ENCODE results near the gene KANSL3. TPM values are rescaled to one million over a fixed set of nuclear protein-coding genes. Genes with fewer than 3 reads are reported as not detected.
A peak's percentile ranks its signal among the peaks of the same experiment; 100 is the strongest.

The KANSL3 gene
- total and polyA plus RNA-seq, 2 experiments from 2014 or later = 8.9 to 31.4 TPM

DNA sequence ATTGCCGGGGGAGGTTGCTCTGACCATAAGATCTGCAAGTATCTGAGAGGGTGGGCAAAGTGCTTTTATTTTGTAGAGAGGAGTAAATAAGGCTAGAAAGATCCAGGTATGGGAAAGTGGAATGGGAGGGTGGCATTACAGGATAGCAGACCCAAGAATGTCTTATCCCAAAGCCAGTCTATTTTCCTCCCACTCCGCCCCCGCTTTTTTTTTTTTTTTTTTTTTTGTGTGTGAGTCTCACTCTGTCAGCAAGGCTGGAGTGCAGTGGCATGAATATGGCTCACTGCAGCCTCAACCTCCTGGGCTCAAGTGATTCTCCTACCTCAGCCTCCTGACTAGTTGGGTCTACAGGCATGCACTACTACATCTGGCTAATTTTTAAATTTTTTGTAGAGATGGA lies 70.0 kb downstream of the KANSL3 start (continued):
- TF ChIP-seq, protein P1, sequence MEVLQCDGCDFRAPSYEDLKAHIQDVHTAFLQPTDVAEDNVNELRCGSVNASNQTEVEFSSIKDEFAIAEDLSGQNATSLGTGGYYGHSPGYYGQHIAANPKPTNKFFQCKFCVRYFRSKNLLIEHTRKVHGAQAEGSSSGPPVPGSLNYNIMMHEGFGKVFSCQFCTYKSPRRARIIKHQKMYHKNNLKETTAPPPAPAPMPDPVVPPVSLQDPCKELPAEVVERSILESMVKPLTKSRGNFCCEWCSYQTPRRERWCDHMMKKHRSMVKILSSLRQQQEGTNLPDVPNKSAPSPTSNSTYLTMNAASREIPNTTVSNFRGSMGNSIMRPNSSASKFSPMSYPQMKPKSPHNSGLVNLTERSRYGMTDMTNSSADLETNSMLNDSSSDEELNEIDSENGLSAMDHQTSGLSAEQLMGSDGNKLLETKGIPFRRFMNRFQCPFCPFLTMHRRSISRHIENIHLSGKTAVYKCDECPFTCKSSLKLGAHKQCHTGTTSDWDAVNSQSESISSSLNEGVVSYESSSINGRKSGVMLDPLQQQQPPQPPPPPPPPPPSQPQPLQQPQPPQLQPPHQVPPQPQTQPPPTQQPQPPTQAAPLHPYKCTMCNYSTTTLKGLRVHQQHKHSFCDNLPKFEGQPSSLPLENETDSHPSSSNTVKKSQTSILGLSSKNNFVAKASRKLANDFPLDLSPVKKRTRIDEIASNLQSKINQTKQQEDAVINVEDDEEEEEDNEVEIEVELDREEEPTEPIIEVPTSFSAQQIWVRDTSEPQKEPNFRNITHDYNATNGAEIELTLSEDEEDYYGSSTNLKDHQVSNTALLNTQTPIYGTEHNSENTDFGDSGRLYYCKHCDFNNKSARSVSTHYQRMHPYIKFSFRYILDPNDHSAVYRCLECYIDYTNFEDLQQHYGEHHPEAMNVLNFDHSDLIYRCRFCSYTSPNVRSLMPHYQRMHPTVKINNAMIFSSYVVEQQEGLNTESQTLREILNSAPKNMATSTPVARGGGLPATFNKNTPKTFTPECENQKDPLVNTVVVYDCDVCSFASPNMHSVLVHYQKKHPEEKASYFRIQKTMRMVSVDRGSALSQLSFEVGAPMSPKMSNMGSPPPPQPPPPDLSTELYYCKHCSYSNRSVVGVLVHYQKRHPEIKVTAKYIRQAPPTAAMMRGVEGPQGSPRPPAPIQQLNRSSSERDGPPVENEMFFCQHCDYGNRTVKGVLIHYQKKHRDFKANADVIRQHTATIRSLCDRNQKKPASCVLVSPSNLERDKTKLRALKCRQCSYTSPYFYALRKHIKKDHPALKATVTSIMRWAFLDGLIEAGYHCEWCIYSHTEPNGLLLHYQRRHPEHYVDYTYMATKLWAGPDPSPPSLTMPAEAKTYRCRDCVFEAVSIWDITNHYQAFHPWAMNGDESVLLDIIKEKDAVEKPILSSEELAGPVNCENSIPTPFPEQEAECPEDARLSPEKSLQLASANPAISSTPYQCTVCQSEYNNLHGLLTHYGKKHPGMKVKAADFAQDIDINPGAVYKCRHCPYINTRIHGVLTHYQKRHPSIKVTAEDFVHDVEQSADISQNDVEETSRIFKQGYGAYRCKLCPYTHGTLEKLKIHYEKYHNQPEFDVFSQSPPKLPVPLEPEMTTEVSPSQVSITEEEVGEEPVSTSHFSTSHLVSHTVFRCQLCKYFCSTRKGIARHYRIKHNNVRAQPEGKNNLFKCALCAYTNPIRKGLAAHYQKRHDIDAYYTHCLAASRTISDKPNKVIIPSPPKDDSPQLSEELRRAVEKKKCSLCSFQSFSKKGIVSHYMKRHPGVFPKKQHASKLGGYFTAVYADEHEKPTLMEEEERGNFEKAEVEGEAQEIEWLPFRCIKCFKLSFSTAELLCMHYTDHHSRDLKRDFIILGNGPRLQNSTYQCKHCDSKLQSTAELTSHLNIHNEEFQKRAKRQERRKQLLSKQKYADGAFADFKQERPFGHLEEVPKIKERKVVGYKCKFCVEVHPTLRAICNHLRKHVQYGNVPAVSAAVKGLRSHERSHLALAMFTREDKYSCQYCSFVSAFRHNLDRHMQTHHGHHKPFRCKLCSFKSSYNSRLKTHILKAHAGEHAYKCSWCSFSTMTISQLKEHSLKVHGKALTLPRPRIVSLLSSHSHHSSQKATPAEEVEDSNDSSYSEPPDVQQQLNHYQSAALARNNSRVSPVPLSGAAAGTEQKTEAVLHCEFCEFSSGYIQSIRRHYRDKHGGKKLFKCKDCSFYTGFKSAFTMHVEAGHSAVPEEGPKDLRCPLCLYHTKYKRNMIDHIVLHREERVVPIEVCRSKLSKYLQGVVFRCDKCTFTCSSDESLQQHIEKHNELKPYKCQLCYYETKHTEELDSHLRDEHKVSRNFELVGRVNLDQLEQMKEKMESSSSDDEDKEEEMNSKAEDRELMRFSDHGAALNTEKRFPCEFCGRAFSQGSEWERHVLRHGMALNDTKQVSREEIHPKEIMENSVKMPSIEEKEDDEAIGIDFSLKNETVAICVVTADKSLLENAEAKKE (CRISPR knock-in tag; IDR thresholded peaks at IDR 0.05) = no peak
- no peak for TF ChIP-seq EZH2 (IDR thresholded peaks at IDR 0.05; ENCODE audit: low read depth, unreplicated experiment)

DNA sequence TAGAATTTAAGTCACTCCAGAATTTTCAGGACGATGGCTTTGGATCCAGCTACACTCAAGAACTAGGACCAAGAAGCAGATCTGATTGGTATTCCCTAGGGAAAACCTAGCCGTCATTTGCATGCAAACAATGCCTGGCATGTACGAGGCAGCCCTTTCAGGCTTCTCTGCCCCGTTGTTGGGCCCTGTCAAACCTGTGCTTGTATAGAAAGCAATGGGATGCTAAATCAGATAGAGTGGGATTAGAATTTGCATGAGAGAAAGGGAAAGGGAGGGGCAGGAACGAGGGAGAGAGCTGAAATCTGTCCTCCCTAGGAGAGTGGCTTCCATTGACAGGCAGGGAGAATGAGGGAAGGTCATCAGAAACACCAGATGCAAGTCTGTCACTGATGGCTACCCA lies 73.0 kb downstream of the KANSL3 start:
- peak; percentile 98 for ATAC-seq
- TF ChIP-seq, protein P2, sequence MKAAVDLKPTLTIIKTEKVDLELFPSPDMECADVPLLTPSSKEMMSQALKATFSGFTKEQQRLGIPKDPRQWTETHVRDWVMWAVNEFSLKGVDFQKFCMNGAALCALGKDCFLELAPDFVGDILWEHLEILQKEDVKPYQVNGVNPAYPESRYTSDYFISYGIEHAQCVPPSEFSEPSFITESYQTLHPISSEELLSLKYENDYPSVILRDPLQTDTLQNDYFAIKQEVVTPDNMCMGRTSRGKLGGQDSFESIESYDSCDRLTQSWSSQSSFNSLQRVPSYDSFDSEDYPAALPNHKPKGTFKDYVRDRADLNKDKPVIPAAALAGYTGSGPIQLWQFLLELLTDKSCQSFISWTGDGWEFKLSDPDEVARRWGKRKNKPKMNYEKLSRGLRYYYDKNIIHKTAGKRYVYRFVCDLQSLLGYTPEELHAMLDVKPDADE (IDR thresholded peaks at IDR 0.05) = no peak
- TF ChIP-seq EZH2phosphoT487 (IDR thresholded peaks at IDR 0.05; ENCODE audit: unreplicated experiment) (no peak), EZH2 (IDR thresholded peaks at IDR 0.05; ENCODE audit: low read depth, unreplicated experiment) (no peak), NANOG (IDR thresholded peaks at IDR 0.05; ENCODE audit: borderline replicate concordance) (no peak), CREB1 (CRISPR knock-in tag; IDR thresholded peaks at IDR 0.05; ENCODE audit: low read depth) (no peak), POLR2AphosphoS5 (IDR thresholded peaks at IDR 0.05; ENCODE audit: low read depth) (no peak), STAT1 (IDR thresholded peaks at IDR 0.05; ENCODE audit: unreplicated experiment) (no peak), ZNF331 (CRISPR knock-in tag; IDR thresholded peaks at IDR 0.05; ENCODE audit: low read depth) (no peak), ZNF114 (CRISPR knock-in tag; IDR thresholded peaks at IDR 0.05) (no peak), JUNB (IDR thresholded peaks at IDR 0.05; ENCODE audit: unreplicated experiment) (no peak)
- TF ChIP-seq, protein P3, sequence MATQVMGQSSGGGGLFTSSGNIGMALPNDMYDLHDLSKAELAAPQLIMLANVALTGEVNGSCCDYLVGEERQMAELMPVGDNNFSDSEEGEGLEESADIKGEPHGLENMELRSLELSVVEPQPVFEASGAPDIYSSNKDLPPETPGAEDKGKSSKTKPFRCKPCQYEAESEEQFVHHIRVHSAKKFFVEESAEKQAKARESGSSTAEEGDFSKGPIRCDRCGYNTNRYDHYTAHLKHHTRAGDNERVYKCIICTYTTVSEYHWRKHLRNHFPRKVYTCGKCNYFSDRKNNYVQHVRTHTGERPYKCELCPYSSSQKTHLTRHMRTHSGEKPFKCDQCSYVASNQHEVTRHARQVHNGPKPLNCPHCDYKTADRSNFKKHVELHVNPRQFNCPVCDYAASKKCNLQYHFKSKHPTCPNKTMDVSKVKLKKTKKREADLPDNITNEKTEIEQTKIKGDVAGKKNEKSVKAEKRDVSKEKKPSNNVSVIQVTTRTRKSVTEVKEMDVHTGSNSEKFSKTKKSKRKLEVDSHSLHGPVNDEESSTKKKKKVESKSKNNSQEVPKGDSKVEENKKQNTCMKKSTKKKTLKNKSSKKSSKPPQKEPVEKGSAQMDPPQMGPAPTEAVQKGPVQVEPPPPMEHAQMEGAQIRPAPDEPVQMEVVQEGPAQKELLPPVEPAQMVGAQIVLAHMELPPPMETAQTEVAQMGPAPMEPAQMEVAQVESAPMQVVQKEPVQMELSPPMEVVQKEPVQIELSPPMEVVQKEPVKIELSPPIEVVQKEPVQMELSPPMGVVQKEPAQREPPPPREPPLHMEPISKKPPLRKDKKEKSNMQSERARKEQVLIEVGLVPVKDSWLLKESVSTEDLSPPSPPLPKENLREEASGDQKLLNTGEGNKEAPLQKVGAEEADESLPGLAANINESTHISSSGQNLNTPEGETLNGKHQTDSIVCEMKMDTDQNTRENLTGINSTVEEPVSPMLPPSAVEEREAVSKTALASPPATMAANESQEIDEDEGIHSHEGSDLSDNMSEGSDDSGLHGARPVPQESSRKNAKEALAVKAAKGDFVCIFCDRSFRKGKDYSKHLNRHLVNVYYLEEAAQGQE (IDR thresholded peaks at IDR 0.05; ENCODE audit: unreplicated experiment) = no peak
- TF ChIP-seq, protein P4, sequence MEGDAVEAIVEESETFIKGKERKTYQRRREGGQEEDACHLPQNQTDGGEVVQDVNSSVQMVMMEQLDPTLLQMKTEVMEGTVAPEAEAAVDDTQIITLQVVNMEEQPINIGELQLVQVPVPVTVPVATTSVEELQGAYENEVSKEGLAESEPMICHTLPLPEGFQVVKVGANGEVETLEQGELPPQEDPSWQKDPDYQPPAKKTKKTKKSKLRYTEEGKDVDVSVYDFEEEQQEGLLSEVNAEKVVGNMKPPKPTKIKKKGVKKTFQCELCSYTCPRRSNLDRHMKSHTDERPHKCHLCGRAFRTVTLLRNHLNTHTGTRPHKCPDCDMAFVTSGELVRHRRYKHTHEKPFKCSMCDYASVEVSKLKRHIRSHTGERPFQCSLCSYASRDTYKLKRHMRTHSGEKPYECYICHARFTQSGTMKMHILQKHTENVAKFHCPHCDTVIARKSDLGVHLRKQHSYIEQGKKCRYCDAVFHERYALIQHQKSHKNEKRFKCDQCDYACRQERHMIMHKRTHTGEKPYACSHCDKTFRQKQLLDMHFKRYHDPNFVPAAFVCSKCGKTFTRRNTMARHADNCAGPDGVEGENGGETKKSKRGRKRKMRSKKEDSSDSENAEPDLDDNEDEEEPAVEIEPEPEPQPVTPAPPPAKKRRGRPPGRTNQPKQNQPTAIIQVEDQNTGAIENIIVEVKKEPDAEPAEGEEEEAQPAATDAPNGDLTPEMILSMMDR (conservative IDR thresholded peaks at IDR 0.05; ENCODE audit: low read depth in 2 of 2) = no peak

More for the DNA sequence above, 73.0 kb downstream of the KANSL3 start:
- Histone ChIP-seq H3K4me2 (no peak overlapping the region), H4K20me1 (replicated peaks; ENCODE audit: insufficient read depth) (no peaks in the 10 kb centered on the region), H3K79me2 (replicated peaks; ENCODE audit: insufficient read depth) (no peaks in the 10 kb centered on the region), H3F3A (replicated peaks; ENCODE audit: low read depth) (no peaks in the 10 kb centered on the region), H3K9me2 (ENCODE audit: insufficient read depth) (peaks cover 6% of the 10 kb centered on the region), H3K27me3 (ENCODE audit: insufficient read depth) (no peaks in the 10 kb centered on the region), H3K4me3 (no peak overlapping the region), H3K27ac (ENCODE audit: low read depth) (no peak overlapping the region), H3K36me3 (ENCODE audit: insufficient read depth) (no peaks in the 10 kb centered on the region), H3K4me1 (ENCODE audit: insufficient read depth) (no peaks in the 10 kb centered on the region), H2AFZ (no peak overlapping the region)
- Mint-ChIP-seq H3K27ac (no peak overlapping the region; the same call in 1 of the 2 replicates), H3K27me3 (ENCODE audit: insufficient read depth, low read depth, poor library complexity) (no peaks in the 10 kb centered on the region), H3K9me3 (no peaks in the 10 kb centered on the region), H3K36me3 (ENCODE audit: low read depth) (no peaks in the 10 kb centered on the region), H3K4me3 (no peak overlapping the region), H3K4me1 (peaks cover 8% of the 10 kb centered on the region)
- peak; percentile 81 for DNase-seq (ENCODE audit: low spot score)
